K562 (cell line): ENCODE data around the gene KHDRBS2. TPM values are rescaled to one million over a fixed set of nuclear protein-coding genes. Genes with fewer than 3 reads are reported as not detected.

Source experiments
- ATAC-seq: fragments of 200-7000 bp; cut with Tn5 transposase; 3 replicates; pipeline ENCODE4 v1.9.1; 2020; ENCODE audit warnings: moderate library complexity
- BruUV-seq: library from RNA; stranded (reverse); fragments of 400-500 nt; replicated peaks from 2 replicates; lab custom pipeline; 2021; lab: Mats Ljungman, UMichigan
- CTCF ChIA-PET: fragments of 300-600 bp; formaldehyde crosslinking; extraction: SDS; loops from one replicate; lab custom pipeline; 2021; ENCODE audit warnings: low intra/inter-chr PET ratio; lab: Yijun Ruan, JAX
- POLR2A ChIA-PET: fragments of 300-600, 350-650 bp; sonication (Branson Sonifier 250); formaldehyde crosslinking; extraction: SDS; loops from one replicate; lab custom pipeline; 2021; ENCODE audit warnings: antibody characterized with exemption, inconsistent platforms; lab: Yijun Ruan, JAX
- DNase-seq, 4 experiments: peaks; one replicate each; pipeline versions ENCODE4 v3.0.0 to v3.0.0-alpha.2; 2011 to 2018; ENCODE audit warnings: low spot score in 3 of 4, mixed read lengths in 3 of 4; ENCODE audit errors: extremely low read depth in 1 of 4
- FAIRE-seq: peaks from 2 replicates; lab custom pipeline; 2011; peaks lifted over from hg19 to GRCh38; lab: Jason Lieb, UNC
- H2AFZ ChIP-seq: 2 replicates; pipeline ENCODE4 v1.6.0; 2011; ENCODE audit warnings: low read depth, low read length, control low read depth, inconsistent platforms
- H3K27ac ChIP-seq: fragments of 200-600 bp; 3 replicates; pipeline ENCODE4 v1.8.0; 2011; ENCODE audit warnings: low read depth, mild to moderate bottlenecking, control low read depth, inconsistent platforms, low read length, moderate library complexity, mixed read lengths; ENCODE audit errors: extremely low read depth
- H3K27me3 ChIP-seq, 2 experiments: fragments of 300-600 bp in 1 of 2; 2 replicates in 1 of 2; 3 replicates in 1 of 2; pipeline versions ENCODE4 v1.6.0 to v1.8.0; 2011; ENCODE audit warnings: inconsistent platforms in 2 of 2, low read length in 2 of 2, mild to moderate bottlenecking in 1 of 2, mixed read lengths in 1 of 2, moderate library complexity in 1 of 2; ENCODE audit not compliant: control insufficient read depth in 2 of 2, insufficient read depth in 2 of 2
- H3K36me3 ChIP-seq: fragments of 300-600 bp; 3 replicates; pipeline ENCODE4 v1.8.0; 2011; ENCODE audit warnings: mild to moderate bottlenecking, low read length, inconsistent platforms; ENCODE audit not compliant: control insufficient read depth, insufficient read depth
- H3K4me1 ChIP-seq, 2 experiments: fragments of 200-600 bp in 1 of 2; replicated peaks in 1 of 2; 2 replicates in 1 of 2; 3 replicates in 1 of 2; pipeline versions ENCODE4 v1.5.1 to v1.8.0; 2011; ENCODE audit warnings: inconsistent platforms in 2 of 2, low read length in 2 of 2, mild to moderate bottlenecking in 1 of 2, mixed read lengths in 1 of 2, moderate library complexity in 1 of 2; ENCODE audit not compliant: control insufficient read depth in 2 of 2, insufficient read depth in 2 of 2
- H3K4me2 ChIP-seq: 2 replicates; pipeline ENCODE4 v1.6.1; 2011; ENCODE audit warnings: low read length, control low read depth, inconsistent platforms, mixed read lengths; ENCODE audit not compliant: insufficient read depth
- H3K4me3 ChIP-seq: fragments of 200-600 bp; sonication (generic), shearing (Covaris generic); 2 replicates; pipeline ENCODE4 v1.5.1; 2016; ENCODE audit warnings: control low read depth, inconsistent platforms
- H3K79me2 ChIP-seq: fragments of 200-600 bp; 3 replicates; pipeline ENCODE4 v1.8.0; 2011; ENCODE audit warnings: low read length, inconsistent platforms; ENCODE audit not compliant: control insufficient read depth, insufficient read depth
- H3K9ac ChIP-seq, 2 experiments: 2 replicates each; pipeline versions ENCODE4 v1.6.0 to v1.6.1; 2011; ENCODE audit warnings: low read depth in 2 of 2, low read length in 2 of 2, control low read depth in 1 of 2, inconsistent platforms in 1 of 2, mild to moderate bottlenecking in 1 of 2, mixed read lengths in 1 of 2; ENCODE audit not compliant: insufficient read depth in 1 of 2
- H3K9me1 ChIP-seq: one replicate; pipeline ENCODE4 v1.6.0; 2011; ENCODE audit warnings: inconsistent platforms, mild to moderate bottlenecking, low read length, moderate library complexity; ENCODE audit not compliant: control insufficient read depth, insufficient read depth
- H3K9me3 ChIP-seq: replicated peaks from 2 replicates; pipeline ENCODE4 v1.5.1; 2011; ENCODE audit warnings: low read depth, low read length, inconsistent platforms; ENCODE audit not compliant: control insufficient read depth, insufficient read depth
- H4K20me1 ChIP-seq: replicated peaks from 2 replicates; pipeline ENCODE4 v1.6.1; 2011; ENCODE audit warnings: low read length, inconsistent platforms, mixed read lengths; ENCODE audit not compliant: control insufficient read depth, insufficient read depth
- DMBX1 ChIP-seq: fragments of 250-450 bp; sonication (Bioruptor Pico); IDR thresholded peaks from 2 replicates; pipeline ENCODE4 v1.8.0; 2022; ENCODE audit warnings: inconsistent platforms, mild to moderate bottlenecking, moderate library complexity, borderline replicate concordance
- HOXB6 ChIP-seq: fragments of 250-450 bp; sonication (Bioruptor Pico); IDR thresholded peaks from 2 replicates; pipeline ENCODE4 v1.5.1; 2022; ENCODE audit warnings: mild to moderate bottlenecking, borderline replicate concordance
- MIER1 ChIP-seq: fragments of 450-650 bp; IDR thresholded peaks from 2 replicates; pipeline ENCODE4 v1.6.1; 2016; ENCODE audit warnings: antibody characterized with exemption, mild to moderate bottlenecking, low read depth
- MTA1 ChIP-seq: fragments of 450-650 bp; IDR thresholded peaks from 2 replicates; pipeline ENCODE4 v1.6.1; 2017; ENCODE audit warnings: borderline replicate concordance
- MYBL2 ChIP-seq, 2 experiments: fragments of 450-650 bp in 1 of 2; sonication (generic) in 1 of 2; formaldehyde crosslinking in 1 of 2; IDR thresholded peaks; 2 replicates each; pipeline versions ENCODE4 v1.6.1 to v1.8.1; 2017 to 2022; ENCODE audit warnings: borderline replicate concordance in 1 of 2, inconsistent platforms in 1 of 2, low read depth in 1 of 2, mild to moderate bottlenecking in 1 of 2, missing genetic modification reagents in 1 of 2, moderate library complexity in 1 of 2
- NRF1 ChIP-seq, 2 experiments: fragments of 450-650 bp; IDR thresholded peaks in 1 of 2; conservative IDR thresholded peaks in 1 of 2; 2 replicates each; pipeline ENCODE4 v1.6.1; 2014; ENCODE audit warnings: mild to moderate bottlenecking in 2 of 2
- ZNF407 ChIP-seq: fragments of 450-650 bp; IDR thresholded peaks from 2 replicates; pipeline ENCODE4 v1.6.1; 2016; ENCODE audit warnings: low read depth
- ZNF778 ChIP-seq: fragments of 450-650 bp; formaldehyde crosslinking; IDR thresholded peaks from 2 replicates; pipeline ENCODE4 v1.4.0; 2020; ENCODE audit warnings: mild to moderate bottlenecking, moderate library complexity
- WGBS: fragments of 100-300 bp; shearing (Covaris generic); methylation state at CpG from one replicate; pipeline ENCODE4 v1.1.6; 2016; ENCODE audit warnings: low coverage, mixed read lengths; ENCODE audit not compliant: insufficient coverage; ENCODE audit errors: missing lambda C conversion rate; 5-methylcytosine and 5-hydroxymethylcytosine counted together
- in situ Hi-C: fragments of 300-500 bp; cut with MboI; formaldehyde crosslinking; loops from 4 replicates; pipeline ENCODE4 v1.15.0; 2018; ENCODE audit warnings: inconsistent platforms, mixed read lengths
- intact Hi-C: fragments of 100-400 bp; cut with micrococcal nuclease; formaldehyde crosslinking; loops from 2 replicates; pipeline ENCODE4 v1.14.2; 2022
- polyA plus RNA-seq, 8 experiments: library from polyadenylated mRNA; depleted of rRNA in 4 of 8; stranded (reverse) in 5 of 8; unstranded in 3 of 8; fragments of >200 nt; fragmentation: Nextera tagmentation in 2 of 8; fragmentation: Illumina TruSeq in 1 of 8; extraction: Ambion mirVana in 2 of 8; extraction: Trizol in 1 of 8; gene quantifications; 2 replicates each; pipeline versions ENCODE4 v1.2.1 to v1.2.3, GENCODE V29; 2011 to 2014; ENCODE audit warnings: inconsistent platforms in 1 of 8, missing spikeins in 1 of 8
- total RNA-seq, 7 experiments: library from RNA; depleted of rRNA in 6 of 7; stranded (reverse); fragments of >200 nt in 6 of 7; fragmentation: Illumina TruSeq in 2 of 7; extraction: Trizol in 2 of 7; gene quantifications; 2 replicates each; pipeline versions ENCODE4 v1.2.1 to v1.2.3, GENCODE V29; 2011 to 2021; ENCODE audit warnings: low replicate concordance in 1 of 7
- TF ChIP-seq, protein P1 (sequence below): fragments of 150-350 bp; IDR thresholded peaks from 2 replicates; pipeline ENCODE4 v1.6.1; 2014; ENCODE audit warnings: low read depth, mild to moderate bottlenecking, low read length, borderline replicate concordance

Gene KHDRBS2
- total and polyA plus RNA-seq, 9 of the 15 experiments (the other 6 are each of a cell fraction or from before 2014, with no cell fraction given): not detected

DNA sequence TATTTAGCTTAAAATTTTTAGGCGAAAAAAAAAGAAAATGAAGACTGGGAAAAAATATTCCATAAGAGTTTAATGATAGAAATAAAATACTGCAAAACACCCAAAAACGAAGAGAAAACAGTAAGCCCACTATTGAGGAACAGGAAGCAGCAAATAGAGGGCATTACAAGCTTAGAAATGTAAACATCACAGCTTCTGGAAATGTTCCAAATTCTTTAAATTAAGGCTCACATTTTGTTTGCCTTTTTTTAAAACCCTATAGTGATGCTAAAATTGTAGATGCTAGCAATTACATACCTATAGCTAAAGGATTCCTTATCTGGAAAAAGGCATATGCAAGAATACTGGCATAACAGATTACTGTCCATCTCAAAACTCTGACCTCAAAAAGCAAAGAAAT is 248.6 kb downstream of the KHDRBS2 start:
- no peaks in the 10 kb centered on the region for H3K79me2 ChIP-seq
- no peaks in the 10 kb centered on the region for H3K4me1 ChIP-seq
- BruUV-seq: no TSS peak
- ATAC-seq (no peak), DNase-seq (no peak), FAIRE-seq (no peak)
- 0% methylated on average over 2 of the region's 2 CpGs for WGBS
- H3K4me3 ChIP-seq: no peak overlapping the region
- H3K27ac ChIP-seq: no peak overlapping the region
- intact Hi-C loops: no loop called here
- H3K4me2 ChIP-seq: no peak overlapping the region
- no peak overlapping the region for H3K9ac ChIP-seq
- POLR2A ChIA-PET: no interaction called here
- H2AFZ ChIP-seq: no peak overlapping the region
- CTCF ChIA-PET: interaction anchor here (0.6 kb wide), 1 partner anchor 1728 kb away, joined by 8 read pairs; no protein-coding TSS in a partner anchor
- no peaks in the 10 kb centered on the region for H3K9me3 ChIP-seq
- no peaks in the 10 kb centered on the region for H3K36me3 ChIP-seq
- H3K27me3 ChIP-seq: no peaks in the 10 kb centered on the region
- H4K20me1 ChIP-seq: no peaks in the 10 kb centered on the region
- no peaks in the 10 kb centered on the region for H3K9me1 ChIP-seq
- in situ Hi-C loops: no loop called here
- TF ChIP-seq ZNF778 (CRISPR knock-in tag): no peak
- TF ChIP-seq DMBX1 (CRISPR knock-in tag): no peak
- no peak for TF ChIP-seq HOXB6 (CRISPR knock-in tag)
- TF ChIP-seq, protein P1, sequence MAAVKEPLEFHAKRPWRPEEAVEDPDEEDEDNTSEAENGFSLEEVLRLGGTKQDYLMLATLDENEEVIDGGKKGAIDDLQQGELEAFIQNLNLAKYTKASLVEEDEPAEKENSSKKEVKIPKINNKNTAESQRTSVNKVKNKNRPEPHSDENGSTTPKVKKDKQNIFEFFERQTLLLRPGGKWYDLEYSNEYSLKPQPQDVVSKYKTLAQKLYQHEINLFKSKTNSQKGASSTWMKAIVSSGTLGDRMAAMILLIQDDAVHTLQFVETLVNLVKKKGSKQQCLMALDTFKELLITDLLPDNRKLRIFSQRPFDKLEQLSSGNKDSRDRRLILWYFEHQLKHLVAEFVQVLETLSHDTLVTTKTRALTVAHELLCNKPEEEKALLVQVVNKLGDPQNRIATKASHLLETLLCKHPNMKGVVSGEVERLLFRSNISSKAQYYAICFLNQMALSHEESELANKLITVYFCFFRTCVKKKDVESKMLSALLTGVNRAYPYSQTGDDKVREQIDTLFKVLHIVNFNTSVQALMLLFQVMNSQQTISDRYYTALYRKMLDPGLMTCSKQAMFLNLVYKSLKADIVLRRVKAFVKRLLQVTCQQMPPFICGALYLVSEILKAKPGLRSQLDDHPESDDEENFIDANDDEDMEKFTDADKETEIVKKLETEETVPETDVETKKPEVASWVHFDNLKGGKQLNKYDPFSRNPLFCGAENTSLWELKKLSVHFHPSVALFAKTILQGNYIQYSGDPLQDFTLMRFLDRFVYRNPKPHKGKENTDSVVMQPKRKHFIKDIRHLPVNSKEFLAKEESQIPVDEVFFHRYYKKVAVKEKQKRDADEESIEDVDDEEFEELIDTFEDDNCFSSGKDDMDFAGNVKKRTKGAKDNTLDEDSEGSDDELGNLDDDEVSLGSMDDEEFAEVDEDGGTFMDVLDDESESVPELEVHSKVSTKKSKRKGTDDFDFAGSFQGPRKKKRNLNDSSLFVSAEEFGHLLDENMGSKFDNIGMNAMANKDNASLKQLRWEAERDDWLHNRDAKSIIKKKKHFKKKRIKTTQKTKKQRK: no peak
- TF ChIP-seq MIER1: no peak
- TF ChIP-seq MYBL2 (IDR thresholded peaks at IDR 0.05; ENCODE audit: low read depth): no peak
- TF ChIP-seq MYBL2 (CRISPR knock-in tag; IDR thresholded peaks at IDR 0.05; ENCODE audit: borderline replicate concordance): no peak
- TF ChIP-seq ZNF407: no peak
- TF ChIP-seq MTA1: no peak
- TF ChIP-seq NRF1 (conservative IDR thresholded peaks at IDR 0.05 in 1 of 2, IDR thresholded peaks at IDR 0.05 in 1 of 2): no peak
